ENCODE measurements around the gene PAPSS1.
"Not testable (repeated sequence)": the region's sequence is repeated elsewhere in the genome, so short reads cannot be mapped to it uniquely, and the experiment has no call there.

The PAPSS1 gene

GRCh38 chr4:107654694-107655093 lies 65.3 kb downstream of the PAPSS1 start:
- no peak for DNase-seq
- Histone ChIP-seq H3K79me1 (ENCODE audit: low read length) (no peaks in the 10 kb centered on the region), H2BK15ac (replicated peaks; ENCODE audit: low read depth) (no peak overlapping the region), H3K27ac (ENCODE audit: low read depth, low read length) (no peak overlapping the region), H3K9ac (ENCODE audit: low read length) (no peak overlapping the region), H3K4me1 (ENCODE audit: control insufficient read depth, low read depth, low read length) (peaks cover 2% of the 10 kb centered on the region), H3K4ac (ENCODE audit: low read depth, low read length) (no peak overlapping the region), H2BK5ac (ENCODE audit: low read length) (no peak overlapping the region), H3K23ac (ENCODE audit: low read length) (no peak overlapping the region), H2BK120ac (ENCODE audit: low read depth, low read length) (no peak overlapping the region), H3K27me3 (ENCODE audit: insufficient read depth, low read length, poor library complexity) (no peaks in the 10 kb centered on the region), H2AK5ac (ENCODE audit: low read length) (no peak overlapping the region), H4K5ac (ENCODE audit: low read length) (no peak overlapping the region), H3K18ac (ENCODE audit: low read length) (no peak overlapping the region), H3K36me3 (ENCODE audit: control insufficient read depth, insufficient read depth, low read length) (no peaks in the 10 kb centered on the region), H4K8ac (ENCODE audit: low read depth, low read length) (no peak overlapping the region), H3K4me3 (ENCODE audit: low read length) (no peak overlapping the region), H3K4me2 (ENCODE audit: low read length) (no peak overlapping the region), H3K56ac (ENCODE audit: low read length) (no peak overlapping the region), H3K79me2 (ENCODE audit: control insufficient read depth, insufficient read depth, low read length) (no peaks in the 10 kb centered on the region)
- no CpG with 5 or more reads among the region's 10 CpGs for WGBS (ENCODE audit: extremely low coverage, insufficient coverage, low lambda C conversion rate)

- not testable (repeated sequence) for H2BK15ac ChIP-seq (replicated peaks; ENCODE audit: low read depth); H4K8ac ChIP-seq (ENCODE audit: low read depth, low read length); H4K5ac ChIP-seq (ENCODE audit: low read length); H3K56ac ChIP-seq (ENCODE audit: low read length); H2BK120ac ChIP-seq (ENCODE audit: low read depth, low read length); H3K4me2 ChIP-seq (ENCODE audit: low read length); H3K4me1 ChIP-seq (ENCODE audit: control insufficient read depth, low read depth, low read length); H3K18ac ChIP-seq (ENCODE audit: low read length); H3K9ac ChIP-seq (ENCODE audit: low read length); H3K27ac ChIP-seq (ENCODE audit: low read depth, low read length); H3K27me3 ChIP-seq (ENCODE audit: insufficient read depth, low read length, poor library complexity); H3K79me2 ChIP-seq (ENCODE audit: control insufficient read depth, insufficient read depth, low read length); H3K4ac ChIP-seq (ENCODE audit: low read depth, low read length); H3K4me3 ChIP-seq (ENCODE audit: low read length); DNase-seq; H3K36me3 ChIP-seq (ENCODE audit: control insufficient read depth, insufficient read depth, low read length); H3K79me1 ChIP-seq (ENCODE audit: low read length); H2BK5ac ChIP-seq (ENCODE audit: low read length); H2AK5ac ChIP-seq (ENCODE audit: low read length); H3K23ac ChIP-seq (ENCODE audit: low read length)
- no CpG with 5 or more reads among the region's 3 CpGs for WGBS (ENCODE audit: extremely low coverage, insufficient coverage, low lambda C conversion rate)
These were observed 68.6 kb downstream of the PAPSS1 start for GRCh38 chr4:107651408-107651807.

- Histone ChIP-seq H3K4me3 (ENCODE audit: low read length) (no peak overlapping the region), H3K79me2 (ENCODE audit: control insufficient read depth, insufficient read depth, low read length) (no peaks in the 10 kb centered on the region), H3K23ac (ENCODE audit: low read length) (no peak overlapping the region), H3K4ac (ENCODE audit: low read depth, low read length) (no peak overlapping the region), H2BK15ac (replicated peaks; ENCODE audit: low read depth) (no peak overlapping the region), H3K27me3 (ENCODE audit: insufficient read depth, low read length, poor library complexity) (no peaks in the 10 kb centered on the region), H3K9ac (ENCODE audit: low read length) (no peak overlapping the region), H2BK120ac (ENCODE audit: low read depth, low read length) (no peak overlapping the region), H3K4me1 (ENCODE audit: control insufficient read depth, low read depth, low read length) (peaks cover 10% of the 10 kb centered on the region), H3K56ac (ENCODE audit: low read length) (no peak overlapping the region), H3K79me1 (ENCODE audit: low read length) (peaks cover 1% of the 10 kb centered on the region), H3K27ac (ENCODE audit: low read depth, low read length) (no peak overlapping the region), H2AK5ac (ENCODE audit: low read length) (no peak overlapping the region), H3K36me3 (ENCODE audit: control insufficient read depth, insufficient read depth, low read length) (no peaks in the 10 kb centered on the region), H4K5ac (ENCODE audit: low read length) (no peak overlapping the region), H2BK5ac (ENCODE audit: low read length) (no peak overlapping the region), H3K4me2 (ENCODE audit: low read length) (no peak overlapping the region), H4K8ac (ENCODE audit: low read depth, low read length) (no peak overlapping the region), H3K18ac (ENCODE audit: low read length) (no peak overlapping the region)
- DNase-seq, result no peak
These were observed 69.8 kb downstream of the PAPSS1 start for GRCh38 chr4:107650251-107650650.

GRCh38 chr4:107648178-107648991 lies 71.6 kb downstream of the PAPSS1 start:
- Histone ChIP-seq H3K9ac (ENCODE audit: low read length) (no peak overlapping the region), H3K4me2 (ENCODE audit: low read length) (no peak overlapping the region), H2BK120ac (ENCODE audit: low read depth, low read length) (no peak overlapping the region), H3K4me1 (ENCODE audit: control insufficient read depth, low read depth, low read length) (peaks cover 10% of the 10 kb centered on the region), H3K56ac (ENCODE audit: low read length) (no peak overlapping the region), H3K79me1 (ENCODE audit: low read length) (peaks cover 1% of the 10 kb centered on the region), H3K23ac (ENCODE audit: low read length) (no peak overlapping the region), H2AK5ac (ENCODE audit: low read length) (no peak overlapping the region), H2BK15ac (replicated peaks; ENCODE audit: low read depth) (no peak overlapping the region), H4K5ac (ENCODE audit: low read length) (no peak overlapping the region), H3K27ac (ENCODE audit: low read depth, low read length) (no peak overlapping the region), H3K4me3 (ENCODE audit: low read length) (no peak overlapping the region), H3K27me3 (ENCODE audit: insufficient read depth, low read length, poor library complexity) (no peaks in the 10 kb centered on the region), H2BK5ac (ENCODE audit: low read length) (no peak overlapping the region), H3K36me3 (ENCODE audit: control insufficient read depth, insufficient read depth, low read length) (peaks cover 2% of the 10 kb centered on the region), H3K4ac (ENCODE audit: low read depth, low read length) (no peak overlapping the region), H3K18ac (ENCODE audit: low read length) (no peak overlapping the region), H3K79me2 (ENCODE audit: control insufficient read depth, insufficient read depth, low read length) (no peaks in the 10 kb centered on the region), H4K8ac (ENCODE audit: low read depth, low read length) (no peak overlapping the region)
- DNase-seq, result no peak
- WGBS (ENCODE audit: extremely low coverage, insufficient coverage, low lambda C conversion rate), result no CpG with 5 or more reads among the region's 8 CpGs

- H2AK5ac ChIP-seq (ENCODE audit: low read length), result no peak overlapping the region
- no peaks in the 10 kb centered on the region for H3K79me2 ChIP-seq (ENCODE audit: control insufficient read depth, insufficient read depth, low read length)
- no peak overlapping the region for H2BK15ac ChIP-seq (replicated peaks; ENCODE audit: low read depth)
- H3K18ac ChIP-seq (ENCODE audit: low read length), result no peak overlapping the region
- no peaks in the 10 kb centered on the region for H3K27me3 ChIP-seq (ENCODE audit: insufficient read depth, low read length, poor library complexity)
- H3K79me1 ChIP-seq (ENCODE audit: low read length), result peaks cover 1% of the 10 kb centered on the region
- H3K56ac ChIP-seq (ENCODE audit: low read length), result no peak overlapping the region
- no peak overlapping the region for H3K9ac ChIP-seq (ENCODE audit: low read length)
- no peak overlapping the region for H3K4ac ChIP-seq (ENCODE audit: low read depth, low read length)
- H3K27ac ChIP-seq (ENCODE audit: low read depth, low read length), result no peak overlapping the region
- H4K8ac ChIP-seq (ENCODE audit: low read depth, low read length), result no peak overlapping the region
- H3K4me1 ChIP-seq (ENCODE audit: control insufficient read depth, low read depth, low read length), result peaks cover 10% of the 10 kb centered on the region
- no peak overlapping the region for H2BK120ac ChIP-seq (ENCODE audit: low read depth, low read length)
- H3K36me3 ChIP-seq (ENCODE audit: control insufficient read depth, insufficient read depth, low read length), result peaks cover 2% of the 10 kb centered on the region
- no peak overlapping the region for H3K4me2 ChIP-seq (ENCODE audit: low read length)
- no peak overlapping the region for H2BK5ac ChIP-seq (ENCODE audit: low read length)
- no peak overlapping the region for H3K4me3 ChIP-seq (ENCODE audit: low read length)
- H3K23ac ChIP-seq (ENCODE audit: low read length), result no peak overlapping the region
- WGBS (ENCODE audit: extremely low coverage, insufficient coverage, low lambda C conversion rate), result no CpG with 5 or more reads among the region's 4 CpGs
- DNase-seq, result no peak
- no peak overlapping the region for H4K5ac ChIP-seq (ENCODE audit: low read length)
These were observed 72.4 kb downstream of the PAPSS1 start for GRCh38 chr4:107647591-107647990.

- Histone ChIP-seq H3K23ac (ENCODE audit: low read length) (no peak overlapping the region), H3K56ac (ENCODE audit: low read length) (no peak overlapping the region), H3K27ac (ENCODE audit: low read depth, low read length) (no peak overlapping the region), H2BK15ac (replicated peaks; ENCODE audit: low read depth) (no peak overlapping the region), H3K36me3 (ENCODE audit: control insufficient read depth, insufficient read depth, low read length) (peaks cover 2% of the 10 kb centered on the region), H3K9ac (ENCODE audit: low read length) (no peak overlapping the region), H2BK120ac (ENCODE audit: low read depth, low read length) (no peak overlapping the region), H3K4me2 (ENCODE audit: low read length) (no peak overlapping the region), H4K8ac (ENCODE audit: low read depth, low read length) (no peak overlapping the region), H3K4me3 (ENCODE audit: low read length) (no peak overlapping the region), H3K4me1 (ENCODE audit: control insufficient read depth, low read depth, low read length) (peaks cover 10% of the 10 kb centered on the region), H3K79me2 (ENCODE audit: control insufficient read depth, insufficient read depth, low read length) (no peaks in the 10 kb centered on the region), H3K79me1 (ENCODE audit: low read length) (peaks cover 1% of the 10 kb centered on the region), H2BK5ac (ENCODE audit: low read length) (no peak overlapping the region), H3K4ac (ENCODE audit: low read depth, low read length) (no peak overlapping the region), H2AK5ac (ENCODE audit: low read length) (no peak overlapping the region), H3K18ac (ENCODE audit: low read length) (no peak overlapping the region), H3K27me3 (ENCODE audit: insufficient read depth, low read length, poor library complexity) (no peaks in the 10 kb centered on the region), H4K5ac (ENCODE audit: low read length) (no peak overlapping the region)
- WGBS (ENCODE audit: extremely low coverage, insufficient coverage, low lambda C conversion rate), result no CpG with 5 or more reads among the region's 4 CpGs
- DNase-seq, result no peak
These were observed 74.4 kb downstream of the PAPSS1 start for GRCh38 chr4:107645604-107646003.

Measured in mesendoderm (in vitro differentiated cells).